ELF-1 (cell line): ENCODE data around the gene VPS13A.
"Not testable (repeated sequence)": the region's sequence is repeated elsewhere in the genome, so short reads cannot be mapped to it uniquely, and the experiment has no call there.

Source experiments
- DNase-seq: peaks from one replicate; pipeline ENCODE4 v3.0.0-alpha.2; 2016; ENCODE audit warnings: low read depth, low spot score

The VPS13A gene

GRCh38 chr9:77304543-77304942 is 127.2 kb downstream of the VPS13A start:
- no peak for DNase-seq

GRCh38 chr9:77305622-77306400 is 128.5 kb downstream of the VPS13A start:
- DNase-seq, result no peak

- DNase-seq, result no peak
Observed at GRCh38 chr9:77307166-77307565, 129.8 kb downstream of the VPS13A start.

GRCh38 chr9:77316058-77316457 is 138.7 kb downstream of the VPS13A start:
- DNase-seq, result no peak

- DNase-seq, result no peak
Observed at GRCh38 chr9:77325058-77325457, 147.7 kb downstream of the VPS13A start.

- no peak for DNase-seq
Observed at GRCh38 chr9:77328102-77328501, 150.8 kb downstream of the VPS13A start.

- DNase-seq, result no peak
Observed at GRCh38 chr9:77370064-77370463, 192.7 kb downstream of the VPS13A start.

GRCh38 chr9:77374266-77374665 is 196.9 kb downstream of the VPS13A start:
- no peak for DNase-seq

GRCh38 chr9:77375956-77376532 is 198.7 kb downstream of the VPS13A start:
- no peak for DNase-seq

- no peak for DNase-seq
Observed at GRCh38 chr9:77384406-77384805, 207.1 kb downstream of the VPS13A start.

- DNase-seq, result no peak
Observed at GRCh38 chr9:77386187-77386586, 208.9 kb downstream of the VPS13A start.

- DNase-seq, result no peak
Observed at GRCh38 chr9:77391834-77392233, 214.5 kb downstream of the VPS13A start.

GRCh38 chr9:77392328-77392727 is 215.0 kb downstream of the VPS13A start:
- no peak for DNase-seq

GRCh38 chr9:77398581-77398980 is 221.2 kb downstream of the VPS13A start:
- not testable (repeated sequence) for DNase-seq

GRCh38 chr9:77399964-77400363 is 222.6 kb downstream of the VPS13A start:
- no peak for DNase-seq

- no peak for DNase-seq
Observed at GRCh38 chr9:77402286-77402685, 225.0 kb downstream of the VPS13A start.

GRCh38 chr9:77403239-77403638 is 225.9 kb downstream of the VPS13A start:
- no peak for DNase-seq

- not testable (repeated sequence) for DNase-seq
Observed at GRCh38 chr9:77408521-77408920, 231.2 kb downstream of the VPS13A start.

GRCh38 chr9:77417566-77417965 is 240.2 kb downstream of the VPS13A start:
- DNase-seq, result no peak

GRCh38 chr9:77418226-77418625 is 240.9 kb downstream of the VPS13A start:
- no peak for DNase-seq

GRCh38 chr9:77420641-77421040 is 243.3 kb downstream of the VPS13A start:
- DNase-seq, result no peak

GRCh38 chr9:77421506-77422265 is 244.4 kb downstream of the VPS13A start:
- DNase-seq, result no peak

- no peak for DNase-seq
Observed at GRCh38 chr9:77422969-77423368, 245.6 kb downstream of the VPS13A start.
